ENCODE data around the gene HIVEP2.

HIVEP2 gene

DNA sequence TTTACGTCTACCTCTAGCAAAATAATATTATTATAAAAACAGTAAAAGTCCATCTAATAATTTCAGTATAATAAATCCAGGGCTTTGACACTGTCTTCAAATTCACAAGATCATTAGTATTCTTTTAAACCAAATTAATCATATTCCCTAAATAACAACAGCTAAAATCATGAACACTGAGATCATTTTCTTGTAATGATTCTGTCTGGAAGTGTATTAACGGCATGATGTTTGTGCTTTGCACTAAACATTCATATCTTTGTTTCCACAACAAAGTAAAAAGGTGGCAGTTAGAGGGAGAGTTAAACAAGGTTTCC is 18.8 kb downstream of the HIVEP2 start:
- Histone ChIP-seq H3K27me3 (replicated peaks; ENCODE audit: control insufficient read depth, insufficient read depth, low read length, poor library complexity, severe bottlenecking) (no peaks in the 10 kb centered on the region), H3K27ac (ENCODE audit: insufficient read depth, low read length, poor library complexity, severe bottlenecking) (peak overlapping the region; percentile 98), H3K4me1 (ENCODE audit: control insufficient read depth, insufficient read depth, low read length, poor library complexity, severe bottlenecking) (peaks cover 28% of the 10 kb centered on the region), H3K9me3 (ENCODE audit: control insufficient read depth, low read length) (no peaks in the 10 kb centered on the region), H3K4me3 (ENCODE audit: insufficient read depth, low read depth, low read length, poor library complexity, severe bottlenecking) (peak overlapping the region; percentile 78), H3K36me3 (ENCODE audit: control insufficient read depth, insufficient read depth, low read length) (no peaks in the 10 kb centered on the region)
- no peak for DNase-seq

DNA sequence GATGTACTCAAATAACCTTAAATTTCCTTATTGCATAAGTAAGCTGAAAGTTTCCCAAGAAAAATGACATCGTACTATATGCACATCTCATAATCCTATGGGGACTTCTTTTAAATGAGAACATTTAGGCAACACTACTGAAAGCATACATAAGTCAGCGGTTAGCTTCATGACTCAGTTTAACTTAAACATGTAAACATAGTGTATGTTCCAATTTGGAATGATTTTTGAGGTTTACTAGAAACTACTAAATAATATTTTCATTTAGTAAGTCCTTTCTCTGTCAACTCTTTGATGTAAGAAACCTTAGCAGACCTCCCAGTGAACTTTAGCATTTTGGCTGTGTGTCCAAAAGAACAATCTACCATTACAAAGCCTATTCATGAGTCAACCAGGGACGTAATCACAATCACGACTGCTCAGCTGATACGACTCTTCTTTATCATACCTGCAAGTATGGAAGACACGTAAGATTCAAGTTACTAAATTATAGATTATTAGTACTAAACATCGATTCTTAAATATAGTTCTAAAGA is 19.3 kb downstream of the HIVEP2 start:
- DNase-seq, result no peak
- H3K4me3 ChIP-seq (ENCODE audit: insufficient read depth, low read depth, low read length, poor library complexity, severe bottlenecking), result peak overlapping the region; percentile 78
- H3K36me3 ChIP-seq (ENCODE audit: control insufficient read depth, insufficient read depth, low read length), result no peaks in the 10 kb centered on the region
- no peaks in the 10 kb centered on the region for H3K9me3 ChIP-seq (ENCODE audit: control insufficient read depth, low read length)
- no peaks in the 10 kb centered on the region for H3K27me3 ChIP-seq (replicated peaks; ENCODE audit: control insufficient read depth, insufficient read depth, low read length, poor library complexity, severe bottlenecking)
- H3K4me1 ChIP-seq (ENCODE audit: control insufficient read depth, insufficient read depth, low read length, poor library complexity, severe bottlenecking), result peaks cover 24% of the 10 kb centered on the region
- peak overlapping the region; percentile 98 for H3K27ac ChIP-seq (ENCODE audit: insufficient read depth, low read length, poor library complexity, severe bottlenecking)

DNA sequence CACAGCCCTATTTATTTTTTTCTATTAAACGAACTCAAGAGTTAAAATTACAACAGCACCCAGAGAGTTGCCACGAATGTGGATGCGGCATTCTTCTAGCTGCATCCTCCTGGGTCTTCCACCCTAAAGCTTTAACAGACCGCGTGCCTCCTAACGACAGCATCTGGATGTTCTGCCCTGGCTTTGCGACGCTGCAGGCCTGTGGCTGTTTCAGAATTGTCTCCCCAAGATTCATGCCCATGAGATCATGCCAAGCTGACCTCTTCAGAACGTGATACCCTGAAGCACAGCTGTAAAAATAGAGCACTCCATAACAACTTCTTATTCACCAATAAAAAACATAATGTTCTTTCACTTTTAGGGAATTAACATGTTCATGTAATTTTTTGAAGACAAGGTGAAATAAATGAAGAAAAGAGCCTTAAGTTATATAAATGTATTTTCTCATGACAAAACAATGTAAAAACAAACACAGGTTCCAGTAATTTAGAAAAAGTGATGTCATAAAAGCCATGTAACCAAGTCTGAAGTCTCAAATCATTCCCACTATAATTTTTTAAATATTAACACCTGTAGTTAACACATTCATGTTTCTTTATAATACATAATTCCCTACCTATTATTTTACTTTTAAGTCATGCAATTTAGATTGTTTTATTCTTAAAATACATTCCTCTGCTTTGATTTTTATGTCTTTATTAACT is 26.5 kb downstream of the HIVEP2 start:
- no peaks in the 10 kb centered on the region for H3K36me3 ChIP-seq (ENCODE audit: control insufficient read depth, insufficient read depth, low read length)
- no peak for DNase-seq
- H3K27ac ChIP-seq (ENCODE audit: insufficient read depth, low read length, poor library complexity, severe bottlenecking), result peak overlapping the region; percentile 40
- H3K9me3 ChIP-seq (ENCODE audit: control insufficient read depth, low read length), result no peaks in the 10 kb centered on the region
- no peak overlapping the region for H3K4me3 ChIP-seq (ENCODE audit: insufficient read depth, low read depth, low read length, poor library complexity, severe bottlenecking)
- H3K27me3 ChIP-seq (replicated peaks; ENCODE audit: control insufficient read depth, insufficient read depth, low read length, poor library complexity, severe bottlenecking), result no peaks in the 10 kb centered on the region
- peaks cover 31% of the 10 kb centered on the region for H3K4me1 ChIP-seq (ENCODE audit: control insufficient read depth, insufficient read depth, low read length, poor library complexity, severe bottlenecking)

GRCh38 chr6:142916881-142917280 is 28.1 kb downstream of the HIVEP2 start:
- H3K36me3 ChIP-seq (ENCODE audit: control insufficient read depth, insufficient read depth, low read length), result no peaks in the 10 kb centered on the region
- H3K27ac ChIP-seq (ENCODE audit: insufficient read depth, low read length, poor library complexity, severe bottlenecking), result no peak overlapping the region
- H3K9me3 ChIP-seq (ENCODE audit: control insufficient read depth, low read length), result no peaks in the 10 kb centered on the region
- H3K27me3 ChIP-seq (replicated peaks; ENCODE audit: control insufficient read depth, insufficient read depth, low read length, poor library complexity, severe bottlenecking), result no peaks in the 10 kb centered on the region
- no peak for DNase-seq
- peaks cover 34% of the 10 kb centered on the region for H3K4me1 ChIP-seq (ENCODE audit: control insufficient read depth, insufficient read depth, low read length, poor library complexity, severe bottlenecking)
- H3K4me3 ChIP-seq (ENCODE audit: insufficient read depth, low read depth, low read length, poor library complexity, severe bottlenecking), result no peak overlapping the region

DNA sequence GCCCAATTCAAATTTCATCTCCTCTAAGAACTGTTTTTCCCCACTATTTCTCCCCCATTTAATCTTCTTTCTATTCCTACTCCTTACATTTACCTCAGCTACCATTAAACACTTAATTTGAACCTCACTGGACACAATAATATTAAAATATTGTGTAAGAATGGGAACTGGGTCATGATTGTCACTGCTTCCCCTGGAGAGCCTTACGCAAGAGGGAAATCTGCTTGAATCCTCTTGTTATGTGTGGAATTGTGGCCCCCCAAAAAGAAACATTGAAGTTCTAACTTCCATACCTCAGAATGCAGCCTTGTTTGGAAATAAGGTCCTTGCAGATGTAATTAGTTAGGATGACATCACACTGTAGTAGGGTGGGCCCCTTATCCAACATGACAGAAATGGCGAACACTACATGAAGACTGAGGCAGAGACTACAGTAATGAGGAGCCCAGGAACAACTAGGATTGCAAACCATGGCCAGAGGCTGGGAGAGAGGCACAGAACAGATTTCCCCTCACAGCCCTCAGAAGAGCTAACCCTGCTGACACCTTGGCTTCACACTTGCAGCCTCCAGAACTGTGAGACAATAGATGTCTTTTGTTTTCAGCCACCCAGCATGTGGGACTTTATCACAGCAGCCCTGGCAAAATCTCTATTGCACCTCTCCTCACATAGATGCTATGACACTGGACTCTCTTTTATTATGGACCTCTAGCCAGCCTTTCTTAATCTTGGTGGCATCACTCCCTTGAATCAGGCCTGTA is 29.9 kb downstream of the HIVEP2 start:
- H3K36me3 ChIP-seq (ENCODE audit: control insufficient read depth, insufficient read depth, low read length), result no peaks in the 10 kb centered on the region
- no peaks in the 10 kb centered on the region for H3K27me3 ChIP-seq (replicated peaks; ENCODE audit: control insufficient read depth, insufficient read depth, low read length, poor library complexity, severe bottlenecking)
- no peak overlapping the region for H3K4me3 ChIP-seq (ENCODE audit: insufficient read depth, low read depth, low read length, poor library complexity, severe bottlenecking)
- DNase-seq, result no peak
- no peaks in the 10 kb centered on the region for H3K9me3 ChIP-seq (ENCODE audit: control insufficient read depth, low read length)
- peak overlapping the region; percentile 82 for H3K27ac ChIP-seq (ENCODE audit: insufficient read depth, low read length, poor library complexity, severe bottlenecking)
- H3K4me1 ChIP-seq (ENCODE audit: control insufficient read depth, insufficient read depth, low read length, poor library complexity, severe bottlenecking), result peaks cover 39% of the 10 kb centered on the region

DNA sequence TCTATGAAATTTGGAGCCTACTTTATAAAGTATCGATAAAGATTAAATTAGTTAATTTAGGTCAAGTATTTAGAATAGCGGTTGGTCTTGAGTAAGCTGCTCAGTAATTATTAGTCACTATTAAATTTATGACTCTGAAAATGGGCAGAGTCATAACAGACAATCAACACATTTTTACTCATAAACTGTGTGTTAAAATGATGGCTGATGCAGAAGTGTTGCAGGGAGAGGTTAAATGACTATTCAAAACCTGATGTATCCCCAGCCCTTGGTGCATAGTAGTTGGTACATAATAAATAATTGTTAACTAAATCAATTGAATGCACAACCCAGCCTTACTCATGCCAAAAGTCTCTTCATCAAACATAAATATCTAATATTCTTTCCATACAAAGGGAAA is 30.6 kb downstream of the HIVEP2 start:
- Histone ChIP-seq H3K27ac (ENCODE audit: insufficient read depth, low read length, poor library complexity, severe bottlenecking) (peak overlapping the region; percentile 82), H3K9me3 (ENCODE audit: control insufficient read depth, low read length) (no peaks in the 10 kb centered on the region), H3K36me3 (ENCODE audit: control insufficient read depth, insufficient read depth, low read length) (no peaks in the 10 kb centered on the region), H3K4me3 (ENCODE audit: insufficient read depth, low read depth, low read length, poor library complexity, severe bottlenecking) (no peak overlapping the region), H3K27me3 (replicated peaks; ENCODE audit: control insufficient read depth, insufficient read depth, low read length, poor library complexity, severe bottlenecking) (no peaks in the 10 kb centered on the region), H3K4me1 (ENCODE audit: control insufficient read depth, insufficient read depth, low read length, poor library complexity, severe bottlenecking) (peaks cover 43% of the 10 kb centered on the region)
- no peak for DNase-seq

- H3K27me3 ChIP-seq (replicated peaks; ENCODE audit: control insufficient read depth, insufficient read depth, low read length, poor library complexity, severe bottlenecking), result no peaks in the 10 kb centered on the region
- H3K4me1 ChIP-seq (ENCODE audit: control insufficient read depth, insufficient read depth, low read length, poor library complexity, severe bottlenecking), result peaks cover 39% of the 10 kb centered on the region
- peak overlapping the region; percentile 82 for H3K27ac ChIP-seq (ENCODE audit: insufficient read depth, low read length, poor library complexity, severe bottlenecking)
- no peaks in the 10 kb centered on the region for H3K9me3 ChIP-seq (ENCODE audit: control insufficient read depth, low read length)
- H3K36me3 ChIP-seq (ENCODE audit: control insufficient read depth, insufficient read depth, low read length), result no peaks in the 10 kb centered on the region
- DNase-seq, result peak; percentile 44 to 55 (median 53)
- peak overlapping the region; percentile 41 for H3K4me3 ChIP-seq (ENCODE audit: insufficient read depth, low read depth, low read length, poor library complexity, severe bottlenecking)
Observed at GRCh38 chr6:142913511-142914047, 31.4 kb downstream of the HIVEP2 start.

DNA sequence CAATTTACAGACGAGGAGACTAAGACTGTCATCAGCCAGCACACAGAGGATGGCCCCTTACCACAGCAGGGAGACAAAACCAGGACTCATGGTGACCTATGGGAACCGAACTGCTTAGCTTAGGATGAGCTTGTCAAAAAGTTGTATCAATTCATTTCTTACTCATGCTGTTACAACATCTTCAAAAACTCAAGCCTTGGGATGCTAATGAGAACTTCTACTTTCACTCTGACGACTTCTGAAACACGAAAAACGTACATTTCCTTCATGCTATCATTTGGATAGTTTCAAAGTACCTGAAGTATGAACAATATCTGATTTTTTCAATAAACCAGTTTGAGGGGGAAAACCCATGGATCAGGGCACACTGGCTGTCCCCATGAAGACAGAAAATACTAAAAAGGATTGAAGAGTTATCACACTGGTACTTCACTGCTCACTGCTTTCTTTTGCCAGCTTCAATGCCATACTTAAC is 31.9 kb downstream of the HIVEP2 start:
- H3K36me3 ChIP-seq (ENCODE audit: control insufficient read depth, insufficient read depth, low read length), result no peaks in the 10 kb centered on the region
- H3K9me3 ChIP-seq (ENCODE audit: control insufficient read depth, low read length), result no peaks in the 10 kb centered on the region
- H3K27ac ChIP-seq (ENCODE audit: insufficient read depth, low read length, poor library complexity, severe bottlenecking), result peak overlapping the region; percentile 82
- no peaks in the 10 kb centered on the region for H3K27me3 ChIP-seq (replicated peaks; ENCODE audit: control insufficient read depth, insufficient read depth, low read length, poor library complexity, severe bottlenecking)
- peaks cover 36% of the 10 kb centered on the region for H3K4me1 ChIP-seq (ENCODE audit: control insufficient read depth, insufficient read depth, low read length, poor library complexity, severe bottlenecking)
- peak overlapping the region; percentile 41 for H3K4me3 ChIP-seq (ENCODE audit: insufficient read depth, low read depth, low read length, poor library complexity, severe bottlenecking)
- no peak for DNase-seq

DNA sequence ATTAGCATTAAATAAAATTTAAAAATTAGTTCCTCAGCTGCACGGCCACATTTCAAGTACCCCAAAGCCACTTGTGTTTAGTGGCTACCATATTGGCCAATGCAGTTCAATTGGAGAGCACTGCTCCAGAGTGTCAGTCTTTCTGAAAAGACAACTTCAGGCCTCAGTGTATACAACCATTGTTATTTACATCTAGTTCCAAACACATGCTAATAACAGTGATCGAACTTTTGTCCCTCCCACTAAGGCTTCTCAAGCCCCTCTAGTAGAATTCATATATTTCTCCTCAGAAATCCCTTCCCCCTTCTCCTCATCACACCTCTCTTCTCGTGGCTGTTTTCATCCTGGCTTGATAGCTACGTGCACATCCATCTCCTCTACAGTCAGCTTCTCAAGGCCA is 32.9 kb downstream of the HIVEP2 start:
- Histone ChIP-seq H3K27ac (ENCODE audit: insufficient read depth, low read length, poor library complexity, severe bottlenecking) (peak overlapping the region; percentile 82), H3K4me1 (ENCODE audit: control insufficient read depth, insufficient read depth, low read length, poor library complexity, severe bottlenecking) (peaks cover 36% of the 10 kb centered on the region), H3K4me3 (ENCODE audit: insufficient read depth, low read depth, low read length, poor library complexity, severe bottlenecking) (no peak overlapping the region), H3K27me3 (replicated peaks; ENCODE audit: control insufficient read depth, insufficient read depth, low read length, poor library complexity, severe bottlenecking) (no peaks in the 10 kb centered on the region), H3K9me3 (ENCODE audit: control insufficient read depth, low read length) (no peaks in the 10 kb centered on the region), H3K36me3 (ENCODE audit: control insufficient read depth, insufficient read depth, low read length) (no peaks in the 10 kb centered on the region)
- no peak for DNase-seq

- H3K27ac ChIP-seq (ENCODE audit: insufficient read depth, low read length, poor library complexity, severe bottlenecking), result peak overlapping the region; percentile 1
- H3K9me3 ChIP-seq (ENCODE audit: control insufficient read depth, low read length), result no peaks in the 10 kb centered on the region
- H3K36me3 ChIP-seq (ENCODE audit: control insufficient read depth, insufficient read depth, low read length), result no peaks in the 10 kb centered on the region
- H3K4me3 ChIP-seq (ENCODE audit: insufficient read depth, low read depth, low read length, poor library complexity, severe bottlenecking), result no peak overlapping the region
- no peaks in the 10 kb centered on the region for H3K27me3 ChIP-seq (replicated peaks; ENCODE audit: control insufficient read depth, insufficient read depth, low read length, poor library complexity, severe bottlenecking)
- no peak for DNase-seq
- H3K4me1 ChIP-seq (ENCODE audit: control insufficient read depth, insufficient read depth, low read length, poor library complexity, severe bottlenecking), result peaks cover 36% of the 10 kb centered on the region
Observed at GRCh38 chr6:142911430-142911829, 33.5 kb downstream of the HIVEP2 start.

Measured in effector memory CD4-positive, alpha-beta T cell (primary cell).